HG02870 (cell line): ENCODE results near the gene CUX1.
"Not testable (repeated sequence)": the region's sequence is repeated elsewhere in the genome, so short reads cannot be mapped to it uniquely, and the experiment has no call there.

ENCODE experiments used
- ATAC-seq: cut with Tn5 transposase; IDR thresholded peaks from one replicate; pipeline ENCODE4 v1.9.1; 2021; ENCODE audit warnings: mild to moderate bottlenecking, moderate library complexity; ENCODE audit not compliant: unreplicated experiment

Gene CUX1

DNA sequence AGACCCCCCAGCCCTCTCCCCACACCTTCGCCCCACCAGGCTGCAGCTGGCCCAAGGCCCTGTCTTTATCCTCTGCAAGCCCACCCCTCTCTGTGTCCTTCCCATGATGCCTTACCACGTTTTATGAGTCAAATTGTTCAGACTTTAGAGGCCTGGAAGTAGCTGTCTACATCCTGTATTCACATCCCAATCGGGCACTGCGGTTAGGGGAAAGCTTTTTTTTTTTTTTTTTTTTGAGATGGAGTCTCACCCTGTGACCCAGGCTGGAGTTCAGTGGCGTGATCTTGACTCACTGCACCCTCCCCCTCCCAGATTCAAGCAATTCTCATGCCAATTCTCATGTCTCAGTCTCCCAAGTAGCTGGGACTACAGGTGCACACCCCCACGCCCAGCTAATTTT, 347.7 kb downstream of the CUX1 start:
- ATAC-seq: no peak

DNA sequence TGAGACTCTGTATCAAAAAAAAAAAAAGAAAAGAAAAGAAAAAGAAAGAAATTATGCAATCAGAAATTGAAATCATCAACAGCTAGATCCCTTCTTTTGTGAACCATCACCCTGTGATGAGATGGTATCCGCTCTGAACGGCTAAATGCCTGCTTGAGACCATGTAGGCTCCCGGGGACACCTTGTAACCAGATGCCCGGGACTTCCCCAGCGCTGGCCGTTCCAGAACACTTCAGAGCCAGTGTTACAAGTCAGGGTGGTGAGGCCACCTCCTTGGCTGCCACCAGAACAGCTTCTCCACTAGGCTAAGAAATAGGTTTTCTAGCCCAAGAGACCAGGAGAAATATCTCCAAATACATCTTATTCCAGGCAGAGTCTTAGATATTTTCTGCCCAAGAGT, 349.8 kb downstream of the CUX1 start:
- ATAC-seq: no peak

DNA sequence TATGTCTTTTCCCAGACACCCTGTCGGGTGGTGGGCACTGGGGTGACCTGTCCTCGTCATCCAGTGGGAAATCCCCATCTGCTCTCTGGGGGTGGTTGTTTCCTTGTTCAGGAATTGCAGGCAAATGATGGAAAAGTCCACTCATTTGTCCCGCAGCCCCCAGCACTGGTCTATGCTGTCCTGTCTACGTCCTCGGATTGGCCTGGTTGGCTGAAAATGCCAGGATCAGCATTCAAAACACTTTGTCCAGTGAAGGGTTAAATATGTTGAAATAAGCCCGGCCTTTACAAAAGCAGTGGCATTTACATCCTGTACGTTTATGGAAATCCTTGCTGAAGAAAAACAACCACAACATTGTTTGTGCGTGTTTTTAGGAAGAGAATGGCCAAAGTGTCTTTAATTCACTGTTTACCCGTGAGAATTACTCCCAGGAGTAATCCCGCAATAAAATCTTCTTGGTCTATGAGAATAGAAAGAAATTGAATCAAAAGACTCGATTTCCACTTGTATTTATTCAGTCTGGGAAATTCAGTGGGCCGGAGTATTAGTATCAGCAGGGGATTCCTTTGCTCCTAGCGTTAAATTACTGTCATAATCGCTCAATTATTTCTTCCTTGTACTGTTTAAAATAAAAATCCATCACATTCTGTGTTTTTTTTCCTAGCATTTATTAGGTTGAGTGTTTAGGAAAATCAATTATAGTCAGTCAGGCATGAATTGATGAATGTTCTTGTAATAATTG, 352.4 kb downstream of the CUX1 start:
- ATAC-seq: no peak

DNA sequence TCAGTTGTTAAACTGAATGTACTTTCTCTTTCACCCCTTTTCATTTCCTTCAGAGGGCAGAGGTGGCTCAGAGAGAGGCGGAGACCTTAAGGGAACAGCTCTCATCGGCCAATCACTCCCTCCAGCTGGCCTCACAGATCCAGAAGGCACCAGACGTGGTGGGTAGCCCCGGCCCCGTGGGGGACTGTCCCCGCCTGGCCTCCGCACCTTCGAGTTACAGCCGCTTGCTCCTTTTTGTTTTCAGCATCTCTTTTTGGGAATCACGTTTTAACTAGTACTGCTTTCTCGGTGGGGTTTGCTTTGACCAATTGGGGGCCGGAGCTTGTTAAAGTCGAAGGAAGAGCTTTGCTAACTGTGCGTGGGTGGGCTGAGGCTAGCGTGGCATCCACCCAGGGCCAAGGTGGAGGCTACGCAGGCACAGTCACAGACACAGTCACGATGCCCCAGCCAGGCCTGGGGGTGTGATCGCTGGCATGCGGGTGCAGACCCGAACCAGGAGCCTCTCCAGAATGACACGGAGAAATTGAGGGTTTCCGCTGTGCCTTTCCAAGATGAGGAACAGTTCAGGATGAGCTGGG, 353.1 kb downstream of the CUX1 start:
- no peak for ATAC-seq

DNA sequence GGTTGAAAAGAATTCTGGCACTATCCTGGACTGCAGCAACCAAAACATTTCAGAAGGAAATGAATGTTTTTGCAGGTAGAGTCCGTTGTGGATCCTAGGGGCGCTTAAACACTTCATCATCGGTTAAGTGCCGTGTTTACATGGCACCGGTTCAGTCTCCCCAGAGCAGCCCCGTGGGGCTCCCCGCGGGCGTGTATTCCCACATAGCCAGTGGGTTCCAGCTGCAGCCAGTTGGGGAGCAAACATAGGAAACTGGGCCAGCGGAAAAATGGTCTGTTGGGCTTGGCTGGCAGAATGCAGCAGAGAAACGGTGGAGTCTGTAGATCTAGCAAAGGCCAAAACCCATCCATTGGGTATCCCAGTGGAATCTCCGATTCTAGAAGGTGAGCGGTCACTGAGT, 356.2 kb downstream of the CUX1 start:
- ATAC-seq: no peak

DNA sequence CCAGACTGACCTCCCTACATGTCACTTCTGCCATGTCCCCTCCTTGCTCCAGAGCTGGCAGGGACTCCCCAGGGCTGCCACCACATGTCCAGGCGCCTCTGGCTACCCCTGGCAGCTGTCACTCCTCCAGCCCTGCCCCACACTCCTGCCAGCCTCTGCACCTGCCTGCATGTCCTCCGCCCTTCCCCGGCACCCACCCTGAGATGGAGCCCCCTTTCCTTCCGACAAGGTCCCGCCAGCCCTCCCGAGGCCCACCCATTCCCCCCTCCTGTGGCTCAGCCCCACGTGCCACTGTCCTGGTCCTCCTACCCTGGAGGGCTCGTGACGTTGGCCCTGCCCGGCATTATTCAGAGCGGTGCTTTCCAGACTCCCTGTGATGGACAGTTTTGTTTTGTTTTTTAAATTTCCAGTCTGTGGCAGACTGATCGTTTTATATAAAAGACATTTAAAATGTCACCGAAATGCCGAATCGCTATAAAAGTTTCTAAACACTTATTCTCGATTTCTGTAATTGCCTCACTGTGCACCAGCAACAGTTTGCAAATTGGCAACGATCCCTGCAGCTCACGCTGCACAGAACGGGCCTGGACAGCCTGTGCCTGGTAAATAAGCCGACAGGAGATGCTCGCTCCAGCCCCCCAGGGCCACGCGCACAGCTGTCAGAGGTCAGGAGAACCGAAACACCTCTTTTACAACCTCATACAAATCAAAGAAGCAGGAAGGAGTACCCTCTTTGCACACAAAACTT, 358.2 kb downstream of the CUX1 start:
- no peak for ATAC-seq

DNA sequence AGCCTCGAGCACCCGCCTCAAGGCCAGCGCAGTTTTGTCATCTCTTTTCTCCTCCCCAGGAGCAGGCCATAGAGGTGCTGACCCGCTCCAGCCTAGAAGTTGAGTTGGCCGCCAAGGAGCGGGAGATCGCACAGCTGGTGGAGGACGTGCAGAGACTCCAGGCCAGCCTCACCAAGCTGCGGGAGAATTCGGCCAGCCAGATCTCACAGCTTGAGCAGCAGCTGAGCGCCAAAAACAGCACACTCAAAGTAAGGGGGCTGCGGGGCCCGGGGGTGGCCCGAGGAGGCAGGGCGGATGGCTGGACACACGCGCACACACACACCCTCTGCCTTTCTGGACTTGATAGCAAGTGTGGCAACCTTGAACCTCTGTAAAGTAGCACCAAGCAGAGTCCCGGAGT, 361.0 kb downstream of the CUX1 start:
- ATAC-seq: no peak

DNA sequence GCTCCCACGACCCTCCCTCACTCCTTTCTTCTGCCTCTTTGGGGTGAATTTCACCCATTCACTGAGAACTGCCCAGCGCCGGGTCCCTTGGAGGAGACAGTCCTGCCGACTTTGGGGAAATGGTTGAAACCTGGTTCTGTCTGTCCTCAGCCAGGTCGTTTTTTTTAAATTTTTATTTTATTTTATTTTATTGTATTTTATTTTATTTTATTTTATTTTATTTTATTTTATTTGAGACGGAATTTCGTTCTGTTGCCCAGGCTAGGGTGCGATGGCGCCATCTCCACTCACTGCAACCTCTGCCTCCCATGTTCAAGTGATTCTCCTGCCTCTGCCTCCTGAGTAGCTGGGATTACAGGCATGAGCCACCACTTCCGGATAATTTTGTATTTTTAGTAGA, 363.3 kb downstream of the CUX1 start:
- no peak for ATAC-seq

DNA sequence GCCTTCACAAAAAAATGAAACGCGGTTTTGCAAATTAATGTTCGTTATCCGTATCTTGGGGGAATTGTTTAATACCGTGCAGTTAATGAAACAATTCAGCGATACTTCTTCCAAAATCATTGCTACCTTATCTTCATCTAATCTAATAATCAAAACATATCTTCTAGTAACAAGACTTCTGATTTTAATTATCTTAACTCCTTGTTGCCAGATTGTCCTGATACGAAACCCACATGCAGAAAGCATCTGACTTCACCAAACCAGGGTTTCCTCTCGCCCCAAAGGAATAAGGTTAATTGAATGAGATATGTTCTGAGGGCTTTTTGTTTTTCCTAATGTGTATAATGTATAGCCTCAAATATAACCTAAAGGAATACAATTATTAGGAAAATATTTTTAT, 364.1 kb downstream of the CUX1 start:
- no peak for ATAC-seq

DNA sequence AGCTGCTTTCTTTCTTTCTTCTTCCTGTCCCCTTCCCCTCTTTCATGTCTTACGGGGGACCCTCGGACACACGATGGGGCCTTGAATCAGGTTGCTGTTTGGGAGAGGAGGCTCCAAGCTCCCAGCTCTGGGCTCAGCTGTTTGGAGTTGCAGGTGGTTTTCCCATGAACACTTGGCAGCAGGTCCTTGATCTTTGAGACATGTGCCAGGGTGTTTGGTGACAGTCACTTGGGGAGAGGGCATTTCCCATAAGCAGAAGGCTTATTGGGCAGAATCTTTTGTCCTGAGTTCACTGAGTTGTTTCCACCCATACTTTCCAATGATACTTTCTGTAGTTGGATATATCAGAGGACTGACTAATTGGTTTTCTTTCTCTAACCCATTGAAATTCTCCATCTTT, 364.6 kb downstream of the CUX1 start:
- ATAC-seq: no peak

DNA sequence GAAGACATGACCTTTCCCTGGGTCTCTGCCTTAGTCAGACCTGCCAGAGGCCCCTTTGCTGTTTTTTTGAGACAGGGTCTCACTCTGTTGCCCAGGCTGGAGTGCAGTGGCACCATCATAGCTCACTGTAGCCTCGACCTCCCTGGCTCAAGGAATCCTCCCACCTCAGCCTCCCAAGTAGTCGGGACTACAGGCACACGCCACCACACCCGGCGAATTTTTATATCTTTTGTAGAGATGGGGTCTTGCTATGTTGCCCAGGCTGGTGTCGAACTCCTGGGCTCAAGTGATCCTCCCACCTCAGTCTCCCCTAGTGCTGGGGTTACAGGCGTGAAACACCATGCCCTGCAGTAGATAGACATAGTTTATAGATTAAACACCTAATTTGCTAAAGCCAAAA, 366.4 kb downstream of the CUX1 start:
- not testable (repeated sequence) for ATAC-seq

DNA sequence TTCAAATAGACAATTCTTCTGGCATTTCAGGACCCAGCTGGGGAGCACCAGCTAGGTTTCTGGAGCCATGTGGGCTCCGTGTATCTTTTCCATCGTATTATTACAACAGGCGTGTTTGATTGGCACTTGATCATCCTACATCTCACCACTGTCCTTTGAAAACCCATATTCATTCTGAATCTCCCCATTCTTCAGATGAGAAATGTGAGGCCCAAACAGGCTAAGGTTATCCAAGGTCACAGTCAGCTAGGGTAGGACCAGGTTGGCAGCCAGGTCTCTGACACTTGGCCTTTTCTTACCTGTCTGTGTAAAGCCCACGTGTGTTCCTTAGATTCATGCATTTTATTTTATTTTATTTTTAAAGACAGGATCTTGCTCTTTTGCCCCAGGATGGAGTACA, 366.9 kb downstream of the CUX1 start:
- ATAC-seq: no peak

DNA sequence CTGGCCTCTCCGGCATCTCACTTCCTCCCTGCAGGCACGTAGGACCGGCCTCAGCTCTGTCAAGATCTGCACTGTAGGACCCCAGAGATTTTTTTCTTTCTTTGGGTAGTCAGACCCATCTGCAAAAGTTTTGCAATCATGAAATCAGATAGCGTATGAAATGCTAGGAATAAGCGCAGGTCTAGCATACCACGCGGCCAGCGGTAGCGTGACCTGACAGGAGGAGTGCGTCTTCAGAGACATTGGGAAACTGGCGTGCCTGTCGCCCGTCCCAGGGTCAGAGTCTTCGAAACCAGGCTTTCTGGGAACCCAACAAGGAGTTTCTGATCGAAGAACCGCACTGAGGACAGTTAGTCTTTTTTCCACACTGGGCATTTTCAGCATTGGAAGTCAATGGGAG, 368.4 kb downstream of the CUX1 start:
- no peak for ATAC-seq

DNA sequence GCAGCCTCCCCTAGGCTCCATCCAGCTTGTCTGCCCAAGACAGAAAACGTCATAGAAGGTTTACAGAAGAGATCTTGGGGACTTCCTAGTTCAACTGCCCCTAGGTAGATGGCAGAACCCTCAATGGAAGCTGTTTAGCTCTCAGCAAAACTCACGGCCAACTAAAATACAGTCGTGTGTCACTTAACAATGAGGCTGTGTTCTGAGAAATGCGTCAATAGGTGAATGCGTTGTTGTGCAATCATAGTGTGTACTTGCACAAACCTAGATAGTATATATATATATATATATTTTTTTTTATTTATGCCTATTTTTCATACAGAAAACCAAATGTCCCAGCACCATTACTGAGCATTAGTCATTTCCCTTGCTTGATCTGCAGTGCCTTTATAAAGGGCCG, 368.9 kb downstream of the CUX1 start:
- ATAC-seq: no peak

DNA sequence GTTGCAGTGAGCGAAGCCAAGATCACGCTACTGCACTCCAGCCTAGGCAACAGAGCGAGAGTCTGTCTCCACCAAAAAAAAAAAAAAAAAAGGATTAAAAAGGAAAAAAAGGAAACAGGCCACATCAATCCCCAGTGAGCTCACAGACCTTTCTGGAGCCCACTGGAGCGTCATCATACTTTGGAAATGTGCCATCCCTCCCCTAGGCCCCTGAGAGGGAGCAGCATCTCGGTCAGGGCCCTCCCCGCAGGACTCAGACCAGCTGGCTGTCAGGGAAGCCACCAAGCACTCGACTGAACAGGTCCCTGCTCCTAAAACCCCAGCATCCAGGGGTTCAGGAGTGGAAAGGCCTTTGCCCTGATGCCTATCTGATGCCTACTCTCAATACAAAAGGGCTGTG, 371.3 kb downstream of the CUX1 start:
- no peak for ATAC-seq

DNA sequence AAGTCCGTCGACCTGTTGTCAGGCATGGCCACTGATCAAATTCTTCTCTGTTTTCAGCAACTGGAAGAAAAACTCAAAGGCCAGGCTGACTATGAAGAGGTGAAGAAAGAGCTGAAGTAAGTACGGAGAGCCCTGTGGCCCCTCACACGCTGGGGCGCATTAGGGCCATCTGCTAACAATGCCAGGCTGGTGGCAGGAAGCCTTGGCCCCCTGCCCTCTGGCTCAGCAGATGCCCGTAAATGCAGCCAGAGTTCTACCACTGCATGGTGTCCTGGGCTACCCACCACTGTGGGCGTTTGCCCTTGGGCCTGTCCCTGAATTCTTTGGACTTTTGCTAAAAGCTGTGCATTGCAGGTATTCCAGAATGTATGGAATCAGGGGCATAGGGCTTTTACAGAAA, 372.3 kb downstream of the CUX1 start:
- no peak for ATAC-seq

DNA sequence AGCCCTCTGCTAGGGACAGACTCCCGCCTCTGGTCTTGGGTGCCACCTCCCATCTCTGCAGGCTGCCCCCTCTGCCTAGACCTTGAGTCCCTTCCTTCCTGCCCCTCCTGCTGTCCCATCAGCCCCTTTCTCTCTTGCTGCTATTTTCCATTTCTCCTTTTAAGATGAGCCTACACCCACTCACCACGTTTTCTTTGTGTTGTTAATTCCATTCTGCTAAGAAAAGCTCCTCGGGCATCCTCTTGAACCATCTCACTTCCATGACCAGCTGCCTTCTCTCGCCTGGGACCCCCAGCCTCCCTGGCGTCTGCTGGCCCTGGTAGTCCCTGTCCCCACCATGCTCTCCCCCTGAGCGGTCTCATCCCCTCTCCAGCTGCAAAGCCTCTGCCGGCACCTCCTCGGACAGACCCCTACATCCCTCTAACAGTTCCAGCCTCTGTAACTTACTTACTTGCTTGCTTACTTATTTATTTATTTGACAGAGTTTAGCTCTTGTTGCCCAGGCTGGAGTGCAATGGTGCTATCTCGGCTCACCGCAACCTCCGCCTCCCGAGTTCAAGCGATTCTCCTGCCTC, 373.4 kb downstream of the CUX1 start:
- ATAC-seq: no peak

DNA sequence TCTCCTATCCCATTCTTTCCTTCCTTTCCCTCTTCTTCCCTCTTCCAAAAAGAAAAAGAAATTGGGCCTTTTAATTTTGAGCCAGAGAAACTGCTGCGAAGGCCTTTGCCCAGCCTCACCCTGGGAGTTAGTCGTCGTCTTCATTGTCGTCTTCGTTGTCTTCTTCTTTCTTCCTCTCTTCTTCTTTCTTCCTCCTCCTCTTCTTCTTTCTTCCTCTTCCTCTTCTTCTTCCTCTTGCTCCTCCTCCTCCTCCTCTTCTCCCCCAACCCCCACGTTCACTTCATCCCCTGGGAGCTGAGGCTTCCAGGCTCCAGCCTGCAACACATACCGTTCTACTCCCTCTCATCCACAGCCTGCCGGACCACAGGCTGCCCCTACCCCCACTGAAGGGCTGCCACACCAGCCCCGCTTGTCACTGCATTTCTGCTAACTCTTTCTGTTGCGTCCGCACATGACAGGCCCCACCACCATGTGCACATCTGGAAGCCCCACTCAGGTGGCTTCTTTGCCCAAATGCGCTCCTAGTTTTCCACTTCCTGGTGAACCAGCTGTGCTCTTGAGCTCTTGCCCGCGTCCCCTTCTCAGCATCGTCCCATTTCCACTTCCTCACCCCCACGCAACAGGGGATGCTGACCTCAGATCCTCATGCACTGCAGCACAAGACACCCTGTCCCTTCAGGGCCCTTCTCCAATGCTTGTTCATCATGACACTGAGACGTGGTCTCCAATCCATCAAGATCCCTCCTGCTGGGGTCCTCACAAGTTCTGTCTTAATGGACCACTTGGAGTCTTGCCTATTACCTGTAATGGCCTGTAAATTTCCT, 374.3 kb downstream of the CUX1 start:
- ATAC-seq: no peak

DNA sequence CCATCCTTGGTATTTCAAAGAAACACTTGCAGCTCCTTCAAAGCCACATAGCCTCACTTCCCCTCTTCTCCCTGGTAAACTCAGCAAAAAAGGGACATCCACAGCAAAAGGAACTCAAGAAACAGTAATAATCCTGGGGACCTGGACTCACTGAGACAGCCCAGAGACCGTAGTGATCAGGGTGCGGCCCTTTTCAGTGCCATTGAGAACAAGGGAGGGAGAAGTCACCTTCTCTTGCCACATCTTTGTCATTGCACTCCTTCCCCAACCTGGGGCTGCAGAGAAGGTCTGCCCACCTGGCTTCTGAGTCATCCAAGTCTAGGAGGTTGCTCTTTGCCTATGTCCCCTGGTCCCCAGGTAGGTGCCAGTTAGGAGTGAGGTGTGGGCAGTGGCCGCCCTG, 375.4 kb downstream of the CUX1 start:
- no peak for ATAC-seq

DNA sequence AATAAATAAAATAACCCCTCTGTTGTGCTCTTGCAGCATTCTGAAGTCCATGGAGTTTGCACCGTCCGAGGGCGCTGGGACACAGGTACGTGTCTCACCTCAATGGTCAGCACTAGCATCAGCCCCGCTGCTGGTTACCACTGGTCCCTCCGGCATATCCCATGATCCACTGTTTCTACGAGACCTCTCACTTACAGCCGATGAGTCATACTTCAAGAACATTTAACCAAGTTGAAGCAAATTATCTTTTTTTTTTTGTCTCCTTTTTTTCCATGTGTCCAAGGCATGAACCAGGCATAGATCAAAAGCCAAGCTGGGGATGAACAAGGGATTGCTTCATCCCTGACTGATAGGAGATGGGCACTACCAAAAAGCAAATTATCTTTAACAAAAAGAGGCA, 376.4 kb downstream of the CUX1 start:
- no peak for ATAC-seq

DNA sequence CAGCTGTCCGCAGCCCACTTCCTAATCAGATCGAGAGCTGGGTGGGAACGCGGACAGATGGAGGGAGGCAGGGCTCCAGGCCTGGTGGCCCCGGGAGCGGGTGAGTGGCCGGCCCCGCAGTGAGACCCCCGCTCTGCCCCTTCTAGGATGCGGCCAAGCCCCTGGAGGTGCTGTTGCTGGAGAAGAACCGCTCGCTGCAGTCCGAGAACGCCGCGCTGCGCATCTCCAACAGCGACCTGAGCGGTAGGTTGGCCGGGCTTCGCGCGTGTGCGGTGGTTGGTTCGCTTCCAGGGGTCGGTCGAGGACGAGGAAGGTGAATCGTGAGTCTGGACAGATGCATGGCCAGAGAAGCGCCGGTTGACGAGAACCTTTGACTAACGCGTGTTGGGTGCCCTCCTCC, 377.9 kb downstream of the CUX1 start:
- ATAC-seq: no peak
